HG03039 (cell line): ENCODE data around the gene TXNRD3.
"Not testable (repeated sequence)": the region's sequence is repeated elsewhere in the genome, so short reads cannot be mapped to it uniquely, and the experiment has no call there.

Experiments used
- ATAC-seq: cut with Tn5 transposase; IDR thresholded peaks from one replicate; pipeline ENCODE4 v1.9.1; 2021; ENCODE audit warnings: mild to moderate bottlenecking, moderate library complexity; ENCODE audit not compliant: unreplicated experiment

Gene TXNRD3

DNA sequence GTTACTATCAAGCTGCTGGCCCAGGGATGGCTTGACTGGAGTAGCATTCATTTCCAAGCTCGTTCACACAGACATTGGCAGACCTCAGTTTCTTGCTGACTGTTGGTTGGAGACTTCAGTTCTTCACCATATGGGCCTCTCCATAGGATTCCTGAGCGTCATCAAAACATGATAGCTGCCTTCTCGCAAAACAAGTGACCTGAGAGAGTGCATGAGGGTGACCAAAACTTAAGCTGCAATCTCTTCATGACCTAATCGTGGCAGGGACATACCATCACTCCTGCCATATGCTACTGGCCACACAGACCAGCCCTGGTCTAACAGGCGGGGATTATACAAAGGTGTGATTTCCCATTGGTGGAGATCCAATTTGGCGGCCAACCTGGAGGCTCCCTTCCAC lies 50.2 kb downstream of the TXNRD3 start:
- no peak for ATAC-seq

DNA sequence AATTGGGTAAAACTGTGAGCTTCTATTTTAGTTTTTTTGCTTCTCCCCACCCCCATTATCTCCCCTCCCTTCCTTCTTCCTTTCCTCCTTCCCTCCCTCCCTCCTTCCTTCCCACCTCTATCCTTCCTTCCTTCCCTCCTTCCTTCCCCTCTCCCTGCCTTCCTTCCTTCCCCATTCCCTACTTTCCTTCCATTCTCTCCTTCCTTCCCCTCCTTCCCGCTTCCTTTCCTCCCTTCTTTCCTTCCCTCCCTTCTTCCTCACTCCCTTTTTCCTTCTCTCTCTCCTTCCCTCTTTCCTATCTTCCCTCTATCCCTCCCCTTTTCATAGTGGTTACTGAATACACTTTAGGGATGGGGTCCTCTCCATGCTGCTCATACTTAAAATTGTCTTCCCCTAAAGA lies 55.8 kb downstream of the TXNRD3 start:
- no peak for ATAC-seq

DNA sequence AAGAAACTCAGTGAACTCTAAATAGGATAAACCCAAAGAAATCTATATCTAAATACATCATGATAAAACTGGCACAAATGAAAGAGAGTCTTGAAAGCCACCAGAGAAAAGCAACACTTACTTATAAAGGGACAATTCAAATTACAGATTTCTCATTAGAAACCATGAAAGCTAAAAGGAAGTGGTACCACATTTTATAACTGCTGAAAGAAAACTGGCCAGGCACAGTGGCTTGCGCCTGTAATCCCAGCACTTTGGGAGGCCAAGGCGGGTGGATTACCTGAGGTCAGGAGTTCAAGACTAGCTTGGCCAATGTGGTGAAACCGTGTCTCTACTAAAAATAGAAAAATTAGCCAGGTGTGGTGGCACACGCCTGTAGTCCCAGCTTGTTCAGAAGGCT lies 59.4 kb downstream of the TXNRD3 start:
- not testable (repeated sequence) for ATAC-seq

- ATAC-seq = not testable (repeated sequence)
Observed at GRCh38 chr3:126591515-126591914, 63.4 kb downstream of the TXNRD3 start.

DNA sequence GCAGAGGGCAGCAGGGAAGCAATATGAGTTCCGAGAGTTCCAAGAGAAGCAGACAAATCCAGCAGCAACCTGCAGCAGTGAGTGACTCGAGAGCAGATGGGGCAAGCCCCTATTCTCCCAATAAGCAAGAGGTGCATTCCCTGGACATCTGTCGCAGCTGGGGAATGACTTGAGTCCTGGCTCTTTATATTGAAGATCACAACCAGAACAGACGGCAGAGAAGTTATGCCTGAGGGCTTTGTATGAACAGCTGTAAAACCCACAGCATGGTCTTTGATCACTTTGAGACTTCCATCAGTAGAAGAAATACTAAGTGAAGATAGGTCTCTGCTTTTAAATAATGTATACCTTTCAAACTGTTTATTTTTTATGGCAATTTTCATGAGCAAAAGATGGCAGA lies 72.6 kb downstream of the TXNRD3 start:
- ATAC-seq = no peak

- ATAC-seq = no peak
Observed at GRCh38 chr3:126581569-126581968, 73.4 kb downstream of the TXNRD3 start.

GRCh38 chr3:126580746-126581145 lies 74.2 kb downstream of the TXNRD3 start:
- no peak for ATAC-seq

DNA sequence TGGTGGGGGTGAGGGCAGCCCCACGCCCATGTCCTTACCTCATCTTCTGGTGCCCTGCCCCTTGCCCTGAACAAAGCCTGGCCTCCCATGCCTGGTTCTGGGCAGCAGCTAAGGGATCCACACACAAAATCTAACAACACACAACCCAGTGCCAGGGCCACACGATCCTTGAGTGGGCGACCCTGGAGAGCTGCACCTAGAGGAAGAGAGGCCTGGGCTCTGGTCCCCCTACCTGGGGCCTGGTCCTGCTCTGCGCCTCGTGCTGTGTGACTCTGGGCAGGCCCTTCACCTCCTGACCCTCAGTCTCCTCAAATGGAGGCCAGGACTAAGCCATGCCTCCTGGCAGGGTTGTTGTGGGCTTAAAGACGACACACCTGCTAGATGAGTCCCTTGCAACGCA lies 76.2 kb downstream of the TXNRD3 start:
- no peak for ATAC-seq

- ATAC-seq = no peak
Observed at GRCh38 chr3:126577261-126577660, 77.7 kb downstream of the TXNRD3 start.

DNA sequence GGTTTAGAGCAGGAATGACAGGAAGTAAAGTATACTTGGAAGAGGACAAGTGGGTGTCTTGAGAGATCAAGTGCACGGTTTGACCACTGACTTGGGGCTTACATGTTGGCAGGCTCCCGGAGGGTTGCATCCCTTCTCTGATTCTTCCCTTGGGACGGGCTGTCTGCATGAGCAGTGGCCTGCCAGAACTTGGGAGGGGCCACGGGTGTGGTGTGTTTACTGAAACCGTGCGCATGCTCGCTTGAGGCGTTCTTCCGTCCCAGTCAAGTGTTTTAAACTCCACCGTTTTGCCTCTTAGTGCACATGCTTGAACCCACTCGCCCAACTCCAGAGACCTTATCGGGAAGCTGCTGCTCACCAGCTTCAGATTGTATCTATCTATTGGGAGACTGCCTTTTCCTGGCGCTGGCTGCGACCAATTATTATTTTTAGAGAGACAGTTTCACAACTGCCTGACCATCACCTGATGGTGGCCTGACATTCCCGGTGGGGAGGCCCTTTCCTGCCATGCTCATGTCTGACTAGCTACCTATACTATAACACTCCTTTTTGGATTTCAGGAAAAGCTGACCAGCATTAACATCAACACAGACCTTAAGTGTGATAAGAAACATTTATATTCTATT lies 81.3 kb downstream of the TXNRD3 start:
- ATAC-seq = no peak

DNA sequence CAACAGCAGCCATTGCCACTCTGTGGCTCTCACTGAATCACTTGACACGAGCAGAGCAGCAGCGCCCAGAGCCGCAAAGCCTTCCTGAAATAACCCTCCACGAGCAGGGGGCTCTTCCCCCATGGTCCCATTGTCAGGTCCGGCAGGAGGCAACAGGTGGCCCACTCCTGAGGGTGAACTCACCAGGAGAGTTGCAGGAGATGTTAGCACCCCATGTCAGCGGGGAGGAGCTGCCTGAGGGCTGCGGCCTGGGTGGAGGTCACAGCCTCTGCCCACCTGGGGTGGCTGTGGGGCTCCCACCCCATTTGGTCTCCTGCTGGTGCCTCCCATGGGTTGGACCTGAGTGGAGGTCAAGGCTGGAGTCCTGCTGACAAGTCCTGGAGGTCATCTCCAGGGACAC lies 83.8 kb downstream of the TXNRD3 start:
- no peak for ATAC-seq

GRCh38 chr3:126570103-126570541 lies 84.8 kb downstream of the TXNRD3 start:
- ATAC-seq = no peak

GRCh38 chr3:126569390-126569975 lies 85.4 kb downstream of the TXNRD3 start:
- ATAC-seq = no peak

DNA sequence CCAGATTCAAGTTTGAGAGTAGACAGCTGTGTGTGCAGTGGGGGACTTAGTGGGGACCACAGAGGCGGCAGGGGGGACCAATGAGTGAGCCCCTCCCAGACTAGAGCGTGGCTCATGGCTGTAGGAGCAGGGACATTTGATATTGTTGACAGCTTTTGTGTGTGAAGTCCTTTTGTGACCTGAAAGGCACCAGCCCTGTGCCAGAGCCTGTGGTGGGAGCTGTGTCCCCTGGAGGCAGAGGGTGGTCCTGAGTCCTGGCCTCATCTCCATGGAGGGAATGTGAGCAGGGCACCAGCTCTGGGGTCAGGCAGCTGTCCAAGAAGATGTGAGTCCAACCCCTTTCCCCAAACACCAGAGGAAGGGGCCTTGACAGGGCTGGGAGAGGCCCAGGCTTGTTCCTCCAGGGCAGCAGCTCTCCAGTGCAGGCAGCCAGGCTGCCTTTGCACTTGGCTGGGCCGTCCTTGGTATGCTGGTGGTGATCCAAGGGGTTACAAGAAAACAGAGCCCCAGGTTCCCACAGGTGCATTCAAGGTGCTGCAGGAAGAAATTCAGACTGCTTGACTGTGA lies 86.1 kb downstream of the TXNRD3 start:
- no peak for ATAC-seq

DNA sequence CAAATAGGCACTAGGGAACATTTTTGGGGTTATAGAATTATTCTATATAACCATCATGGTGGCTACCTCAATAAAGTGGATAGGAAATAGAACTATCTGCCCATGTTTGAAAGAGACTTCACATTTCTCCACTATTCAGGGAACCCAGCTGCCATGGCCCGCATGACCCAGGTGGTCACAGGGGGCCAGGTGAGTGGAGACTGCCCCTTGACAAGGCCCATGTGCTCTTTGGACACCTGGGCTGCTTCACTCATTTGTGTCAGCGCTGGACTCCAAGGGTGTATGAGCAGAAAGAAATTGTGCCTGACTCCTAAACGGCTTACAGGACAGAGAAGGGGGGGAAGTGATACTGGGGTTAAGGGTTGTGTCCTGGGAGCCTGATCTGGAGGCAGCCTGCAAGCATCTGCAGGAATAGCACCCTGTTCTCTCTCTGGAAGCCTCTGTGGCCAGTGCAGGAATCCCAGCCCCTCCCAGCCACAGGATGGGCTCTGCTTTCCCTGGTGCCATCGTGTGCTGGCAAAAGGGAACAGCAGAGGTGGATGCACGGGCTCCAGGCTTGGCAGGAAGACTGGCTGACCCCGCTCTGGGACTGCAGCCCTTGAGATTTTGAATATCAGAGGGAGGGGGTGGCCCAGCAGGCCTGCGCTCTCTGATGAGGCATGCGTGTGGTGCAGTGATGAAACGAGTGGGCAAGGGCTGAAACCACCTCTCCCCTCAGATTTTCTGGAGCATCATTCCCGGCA lies 87.1 kb downstream of the TXNRD3 start:
- no peak for ATAC-seq

GRCh38 chr3:126562737-126563276 lies 92.1 kb downstream of the TXNRD3 start:
- ATAC-seq = no peak

DNA sequence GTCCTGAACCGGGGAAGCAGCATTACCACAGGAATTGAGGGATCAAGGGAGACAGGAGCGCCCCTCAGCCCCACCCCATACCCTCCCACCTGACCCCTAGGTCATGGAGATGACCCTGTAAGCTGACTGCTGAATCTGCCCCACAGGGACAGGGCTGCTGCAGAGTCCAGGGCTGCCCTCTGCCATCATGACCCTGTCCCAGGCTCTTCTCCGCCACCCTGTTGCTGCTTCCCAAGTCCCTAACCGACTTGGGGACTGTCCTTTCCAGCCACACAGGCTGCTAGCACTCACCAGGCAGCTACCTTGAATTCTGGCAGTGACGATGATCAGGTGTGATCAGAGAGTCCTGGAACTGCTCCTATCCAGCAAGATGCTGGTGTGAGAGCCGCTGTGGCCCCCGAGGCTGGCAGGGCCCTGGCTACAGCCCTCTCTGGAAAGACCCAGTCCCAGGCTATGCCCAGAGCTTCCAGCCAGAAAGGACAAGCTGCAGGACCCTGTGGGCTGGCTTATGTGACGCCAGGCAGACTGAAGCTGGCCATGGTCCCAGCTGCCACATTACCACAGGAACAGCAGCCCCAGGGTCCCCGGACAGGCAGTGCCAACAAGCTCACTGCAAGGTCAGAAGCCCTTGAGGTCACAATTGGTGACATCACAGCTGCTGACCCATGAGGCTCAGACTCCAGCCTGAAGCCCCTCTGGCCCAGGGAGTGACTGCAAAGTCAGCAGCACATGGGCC lies 96.4 kb downstream of the TXNRD3 start, which contains the start of gene C3orf22:
C3orf22 (minus strand) TSS at position 597 of the 736 bp plus-strand sequence. CDS start 5,542 bp downstream, outside the sequence.
- no peak for ATAC-seq

DNA sequence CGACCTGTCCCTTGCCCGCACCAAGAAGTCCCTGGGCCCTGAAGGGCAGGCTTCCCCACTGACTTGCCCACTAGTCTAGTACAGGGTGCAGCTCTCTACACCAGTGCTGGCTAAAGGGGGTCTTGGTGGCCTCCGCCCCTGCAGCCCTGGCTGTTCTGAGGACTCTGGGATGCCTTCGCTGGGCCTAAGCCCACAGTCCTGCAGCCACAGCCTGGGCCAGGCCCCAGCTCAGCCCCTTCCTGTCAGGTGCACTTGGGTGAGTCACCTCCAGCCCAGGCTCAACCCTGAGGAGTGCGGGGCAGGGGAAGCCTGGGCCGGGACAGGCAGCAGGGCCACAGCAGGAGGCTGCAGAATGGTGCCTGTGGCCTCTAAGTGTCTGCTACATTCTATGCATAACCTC lies 97.2 kb downstream of the TXNRD3 start:
- no peak for ATAC-seq

DNA sequence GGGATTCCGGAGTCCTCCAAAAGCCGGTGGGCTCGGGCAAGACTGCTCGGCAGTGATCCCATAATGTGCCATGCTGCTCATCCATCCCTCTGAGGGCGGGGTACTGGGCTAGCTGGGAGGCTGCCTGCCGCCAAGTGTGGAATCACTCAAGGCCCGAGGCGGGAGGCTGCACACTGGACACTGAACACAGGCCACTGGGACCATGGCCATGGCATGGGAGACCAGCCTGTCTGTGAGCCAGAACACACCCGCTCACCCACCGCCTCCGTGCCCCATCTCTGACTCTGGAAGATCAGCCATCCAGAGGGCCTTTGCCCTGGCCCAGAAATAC lies 97.5 kb downstream of the TXNRD3 start:
- no peak for ATAC-seq
